Panc1 (cell line): ENCODE measurements around the gene FAM204A.

Experiments used
- CTCF ChIP-seq: fragments of 450-650 bp; IDR thresholded peaks from 2 replicates; pipeline ENCODE4 v1.5.1; 2017; ENCODE audit warnings: mild to moderate bottlenecking
- POLR2AphosphoS5 ChIP-seq: IDR thresholded peaks from 2 replicates; pipeline ENCODE4 v1.6.1; 2012; ENCODE audit warnings: mild to moderate bottlenecking, low read depth, low read length, moderate library complexity
- REST ChIP-seq, 2 experiments: IDR thresholded peaks; 2 replicates each; pipeline ENCODE4 v1.6.1; 2011 to 2012; ENCODE audit warnings: low read depth in 2 of 2, control low read depth in 1 of 2, low read length in 1 of 2, mild to moderate bottlenecking in 1 of 2, moderate library complexity in 1 of 2; ENCODE audit not compliant: insufficient read depth in 1 of 2
- SIN3A ChIP-seq: IDR thresholded peaks from 2 replicates; pipeline ENCODE4 v1.6.1; 2012; ENCODE audit warnings: low read depth, mild to moderate bottlenecking, low read length, moderate library complexity, borderline replicate concordance; ENCODE audit not compliant: insufficient read depth

GRCh38 chr10:118357841-118358240 lies 15.7 kb upstream of the FAM204A start:
- no peak for TF ChIP-seq CTCF
- TF ChIP-seq SIN3A, result no peak
- no peak for TF ChIP-seq POLR2AphosphoS5
- no peak for TF ChIP-seq REST (IDR thresholded peaks at IDR 0.05; ENCODE audit: insufficient read depth in 1 of 2, low read depth in 2 of 2, low read length in 1 of 2)
